K562 (cell line): Measurements from ENCODE around the gene GPR55. TPM values are rescaled to one million over a fixed set of nuclear protein-coding genes. Genes with fewer than 3 reads are reported as not detected.

Experiments used
- ATAC-seq: fragments of 200-7000 bp; cut with Tn5 transposase; 3 replicates; pipeline ENCODE4 v1.9.1; 2020; ENCODE audit warnings: moderate library complexity
- BruUV-seq: library from RNA; stranded (reverse); fragments of 400-500 nt; replicated peaks from 2 replicates; lab custom pipeline; 2021; lab: Mats Ljungman, UMichigan
- CTCF ChIA-PET: fragments of 300-600 bp; formaldehyde crosslinking; extraction: SDS; loops from one replicate; lab custom pipeline; 2021; ENCODE audit warnings: low intra/inter-chr PET ratio; lab: Yijun Ruan, JAX
- POLR2A ChIA-PET: fragments of 300-600, 350-650 bp; sonication (Branson Sonifier 250); formaldehyde crosslinking; extraction: SDS; loops from one replicate; lab custom pipeline; 2021; ENCODE audit warnings: antibody characterized with exemption, inconsistent platforms; lab: Yijun Ruan, JAX
- DNase-seq, 4 experiments: peaks; one replicate each; pipeline versions ENCODE4 v3.0.0 to v3.0.0-alpha.2; 2011 to 2018; ENCODE audit warnings: low spot score in 3 of 4, mixed read lengths in 3 of 4; ENCODE audit errors: extremely low read depth in 1 of 4
- FAIRE-seq: peaks from 2 replicates; lab custom pipeline; 2011; peaks lifted over from hg19 to GRCh38; lab: Jason Lieb, UNC
- H2AFZ ChIP-seq: 2 replicates; pipeline ENCODE4 v1.6.0; 2011; ENCODE audit warnings: low read depth, low read length, control low read depth, inconsistent platforms
- H3K27ac ChIP-seq: fragments of 200-600 bp; 3 replicates; pipeline ENCODE4 v1.8.0; 2011; ENCODE audit warnings: low read depth, mild to moderate bottlenecking, control low read depth, inconsistent platforms, low read length, moderate library complexity, mixed read lengths; ENCODE audit errors: extremely low read depth
- H3K27me3 ChIP-seq, 2 experiments: fragments of 300-600 bp in 1 of 2; 2 replicates in 1 of 2; 3 replicates in 1 of 2; pipeline versions ENCODE4 v1.6.0 to v1.8.0; 2011; ENCODE audit warnings: inconsistent platforms in 2 of 2, low read length in 2 of 2, mild to moderate bottlenecking in 1 of 2, mixed read lengths in 1 of 2, moderate library complexity in 1 of 2; ENCODE audit not compliant: control insufficient read depth in 2 of 2, insufficient read depth in 2 of 2
- H3K36me3 ChIP-seq: fragments of 300-600 bp; 3 replicates; pipeline ENCODE4 v1.8.0; 2011; ENCODE audit warnings: mild to moderate bottlenecking, low read length, inconsistent platforms; ENCODE audit not compliant: control insufficient read depth, insufficient read depth
- H3K4me1 ChIP-seq, 2 experiments: fragments of 200-600 bp in 1 of 2; replicated peaks in 1 of 2; 2 replicates in 1 of 2; 3 replicates in 1 of 2; pipeline versions ENCODE4 v1.5.1 to v1.8.0; 2011; ENCODE audit warnings: inconsistent platforms in 2 of 2, low read length in 2 of 2, mild to moderate bottlenecking in 1 of 2, mixed read lengths in 1 of 2, moderate library complexity in 1 of 2; ENCODE audit not compliant: control insufficient read depth in 2 of 2, insufficient read depth in 2 of 2
- H3K4me2 ChIP-seq: 2 replicates; pipeline ENCODE4 v1.6.1; 2011; ENCODE audit warnings: low read length, control low read depth, inconsistent platforms, mixed read lengths; ENCODE audit not compliant: insufficient read depth
- H3K4me3 ChIP-seq: fragments of 200-600 bp; sonication (generic), shearing (Covaris generic); 2 replicates; pipeline ENCODE4 v1.5.1; 2016; ENCODE audit warnings: control low read depth, inconsistent platforms
- H3K79me2 ChIP-seq: fragments of 200-600 bp; 3 replicates; pipeline ENCODE4 v1.8.0; 2011; ENCODE audit warnings: low read length, inconsistent platforms; ENCODE audit not compliant: control insufficient read depth, insufficient read depth
- H3K9ac ChIP-seq, 2 experiments: 2 replicates each; pipeline versions ENCODE4 v1.6.0 to v1.6.1; 2011; ENCODE audit warnings: low read depth in 2 of 2, low read length in 2 of 2, control low read depth in 1 of 2, inconsistent platforms in 1 of 2, mild to moderate bottlenecking in 1 of 2, mixed read lengths in 1 of 2; ENCODE audit not compliant: insufficient read depth in 1 of 2
- H3K9me1 ChIP-seq: one replicate; pipeline ENCODE4 v1.6.0; 2011; ENCODE audit warnings: inconsistent platforms, mild to moderate bottlenecking, low read length, moderate library complexity; ENCODE audit not compliant: control insufficient read depth, insufficient read depth
- H3K9me3 ChIP-seq: replicated peaks from 2 replicates; pipeline ENCODE4 v1.5.1; 2011; ENCODE audit warnings: low read depth, low read length, inconsistent platforms; ENCODE audit not compliant: control insufficient read depth, insufficient read depth
- H4K20me1 ChIP-seq: replicated peaks from 2 replicates; pipeline ENCODE4 v1.6.1; 2011; ENCODE audit warnings: low read length, inconsistent platforms, mixed read lengths; ENCODE audit not compliant: control insufficient read depth, insufficient read depth
- C11orf30 ChIP-seq: fragments of 450-650 bp; IDR thresholded peaks from 2 replicates; pipeline ENCODE4 v1.6.1; 2016; ENCODE audit warnings: low read depth, mild to moderate bottlenecking
- ELF1 ChIP-seq: fragments of 200-800 bp; sonication (Bioruptor generic); IDR thresholded peaks from 2 replicates; pipeline ENCODE4 v1.6.1; 2016; ENCODE audit warnings: missing genetic modification characterization, missing compliant biosample characterization
- FIP1L1 ChIP-seq: fragments of 200-400 bp; formaldehyde crosslinking; IDR thresholded peaks from 2 replicates; pipeline ENCODE4 v1.6.1; 2018; ENCODE audit warnings: mild to moderate bottlenecking, low read depth, low read length; ENCODE audit not compliant: poor library complexity, severe bottlenecking
- PHB ChIP-seq: fragments of 250-450 bp; sonication (Bioruptor Pico); IDR thresholded peaks from 2 replicates; pipeline ENCODE4 v1.5.0; 2021
- SP1 ChIP-seq: sonication (generic); formaldehyde crosslinking; IDR thresholded peaks from 2 replicates; pipeline ENCODE4 v1.8.1; 2022; ENCODE audit warnings: mild to moderate bottlenecking, missing genetic modification reagents
- ZNF282 ChIP-seq: sonication (generic); formaldehyde crosslinking; IDR thresholded peaks from 2 replicates; pipeline ENCODE4 v1.8.1; 2023; ENCODE audit warnings: missing genetic modification reagents
- ZNF408 ChIP-seq: fragments of 250-450 bp; sonication (Bioruptor Pico); IDR thresholded peaks from 2 replicates; pipeline ENCODE4 v1.4.0; 2020; ENCODE audit warnings: low read depth, mild to moderate bottlenecking, moderate library complexity
- WGBS: fragments of 100-300 bp; shearing (Covaris generic); methylation state at CpG from one replicate; pipeline ENCODE4 v1.1.6; 2016; ENCODE audit warnings: low coverage, mixed read lengths; ENCODE audit not compliant: insufficient coverage; ENCODE audit errors: missing lambda C conversion rate; 5-methylcytosine and 5-hydroxymethylcytosine counted together
- in situ Hi-C: fragments of 300-500 bp; cut with MboI; formaldehyde crosslinking; loops from 4 replicates; pipeline ENCODE4 v1.15.0; 2018; ENCODE audit warnings: inconsistent platforms, mixed read lengths
- intact Hi-C: fragments of 100-400 bp; cut with micrococcal nuclease; formaldehyde crosslinking; loops from 2 replicates; pipeline ENCODE4 v1.14.2; 2022
- polyA plus RNA-seq, 8 experiments: library from polyadenylated mRNA; depleted of rRNA in 4 of 8; stranded (reverse) in 5 of 8; unstranded in 3 of 8; fragments of >200 nt; fragmentation: Nextera tagmentation in 2 of 8; fragmentation: Illumina TruSeq in 1 of 8; extraction: Ambion mirVana in 2 of 8; extraction: Trizol in 1 of 8; gene quantifications; 2 replicates each; pipeline versions ENCODE4 v1.2.1 to v1.2.3, GENCODE V29; 2011 to 2014; ENCODE audit warnings: inconsistent platforms in 1 of 8, missing spikeins in 1 of 8
- total RNA-seq, 7 experiments: library from RNA; depleted of rRNA in 6 of 7; stranded (reverse); fragments of >200 nt in 6 of 7; fragmentation: Illumina TruSeq in 2 of 7; extraction: Trizol in 2 of 7; gene quantifications; 2 replicates each; pipeline versions ENCODE4 v1.2.1 to v1.2.3, GENCODE V29; 2011 to 2021; ENCODE audit warnings: low replicate concordance in 1 of 7
- TF ChIP-seq, protein P1 (sequence below): fragments of 450-650 bp; IDR thresholded peaks from 2 replicates; pipeline ENCODE4 v1.7.0; 2016; ENCODE audit warnings: borderline replicate concordance

The GPR55 gene
- total and polyA plus RNA-seq, 9 of the 15 experiments (the other 6 are each of a cell fraction or from before 2014, with no cell fraction given) = 0.11 to 0.49 (median 0.27) TPM

DNA sequence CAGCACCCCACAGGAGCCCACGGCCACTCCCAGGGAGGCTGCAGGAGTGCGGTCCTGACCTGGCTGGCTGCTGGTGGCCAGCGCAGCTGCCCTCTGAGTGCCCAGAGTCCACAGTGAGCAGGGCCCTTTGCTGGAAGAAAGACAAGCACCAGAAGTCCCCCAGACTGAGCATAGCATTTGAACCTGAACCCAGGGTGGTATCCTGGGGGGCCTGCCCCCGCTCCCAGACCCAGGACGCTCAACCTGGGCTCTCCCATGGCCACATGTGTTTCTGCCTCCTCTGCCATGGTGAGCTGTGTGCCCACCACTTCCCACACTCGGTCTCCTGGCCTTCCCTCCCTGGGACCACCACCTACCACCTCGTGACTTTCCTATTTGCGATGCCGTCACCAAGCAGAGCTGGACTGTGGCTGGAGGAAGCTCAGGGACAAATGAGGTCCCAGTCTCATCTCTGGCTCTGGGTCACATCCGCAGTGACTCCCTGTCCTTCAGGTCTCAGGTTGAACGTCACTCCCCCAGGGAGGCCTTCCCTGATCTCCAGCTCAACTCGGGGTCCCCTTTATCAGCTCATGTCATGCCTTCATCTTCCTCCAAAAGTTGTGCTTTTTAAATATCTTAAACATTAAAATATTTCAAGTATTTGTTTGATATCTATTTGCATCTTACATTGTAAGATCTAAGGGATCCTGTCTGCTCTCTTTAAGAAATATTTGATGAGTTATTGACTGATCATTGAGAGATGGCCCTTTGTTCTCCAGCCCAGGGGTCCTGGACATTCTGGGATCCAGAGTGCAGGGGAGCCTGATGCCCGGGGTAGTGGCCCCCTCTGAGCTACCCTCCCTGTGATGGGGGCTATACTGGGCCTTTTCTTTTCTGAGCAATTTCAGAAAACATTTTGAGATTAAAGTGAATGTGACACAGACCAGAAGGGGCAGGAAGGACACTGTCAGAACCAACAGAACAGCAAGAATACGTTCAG is 16.4 kb upstream of the GPR55 start:
- Histone ChIP-seq H4K20me1 (no peaks in the 10 kb centered on the region), H3K4me3 (no peak overlapping the region), H3K9me3 (no peaks in the 10 kb centered on the region), H3K27me3 (peaks cover 2 to 35% of the 10 kb centered on the region in 2 experiments; a peak in 4 of 5 replicates), H3K4me2 (no peak overlapping the region), H3K9me1 (no peaks in the 10 kb centered on the region), H3K4me1 (no peaks in the 10 kb centered on the region; a peak in 2 of 5 replicates), H3K27ac (no peak overlapping the region), H3K9ac (no peak overlapping the region; a peak in 1 of 4 replicates), H3K36me3 (no peaks in the 10 kb centered on the region), H2AFZ (no peak overlapping the region), H3K79me2 (no peaks in the 10 kb centered on the region)
- FAIRE-seq = no peak
- intact Hi-C loops (loop anchor here (1.0 kb wide), 1 partner anchor 46 kb away; no protein-coding TSS in a partner anchor), in situ Hi-C loops (no loop called here)
- TF ChIP-seq PHB (no peak), ZNF282 (CRISPR knock-in tag) (no peak), FIP1L1 (no peak), C11orf30 (no peak), SP1 (no peak), ELF1 (no peak), ZNF408 (no peak)
- TF ChIP-seq, protein P1, sequence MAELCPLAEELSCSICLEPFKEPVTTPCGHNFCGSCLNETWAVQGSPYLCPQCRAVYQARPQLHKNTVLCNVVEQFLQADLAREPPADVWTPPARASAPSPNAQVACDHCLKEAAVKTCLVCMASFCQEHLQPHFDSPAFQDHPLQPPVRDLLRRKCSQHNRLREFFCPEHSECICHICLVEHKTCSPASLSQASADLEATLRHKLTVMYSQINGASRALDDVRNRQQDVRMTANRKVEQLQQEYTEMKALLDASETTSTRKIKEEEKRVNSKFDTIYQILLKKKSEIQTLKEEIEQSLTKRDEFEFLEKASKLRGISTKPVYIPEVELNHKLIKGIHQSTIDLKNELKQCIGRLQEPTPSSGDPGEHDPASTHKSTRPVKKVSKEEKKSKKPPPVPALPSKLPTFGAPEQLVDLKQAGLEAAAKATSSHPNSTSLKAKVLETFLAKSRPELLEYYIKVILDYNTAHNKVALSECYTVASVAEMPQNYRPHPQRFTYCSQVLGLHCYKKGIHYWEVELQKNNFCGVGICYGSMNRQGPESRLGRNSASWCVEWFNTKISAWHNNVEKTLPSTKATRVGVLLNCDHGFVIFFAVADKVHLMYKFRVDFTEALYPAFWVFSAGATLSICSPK = no peak
- POLR2A ChIA-PET = no interaction called here
- 4% methylated on average over 9 of the region's 14 CpGs for WGBS
- DNase-seq = no peak
- ATAC-seq = no peak
- BruUV-seq = no TSS peak
- CTCF ChIA-PET = interaction anchor here (1.3 kb wide), 1 partner anchor 46 kb away, joined by 5 read pairs; no protein-coding TSS in a partner anchor
